Measurements from ENCODE around the gene THBD. TPM values are rescaled to one million over a fixed set of nuclear protein-coding genes. Genes with fewer than 3 reads are reported as not detected.

The THBD gene
- total RNA-seq, 1 donor from 2014 or later: 77.6 TPM

GRCh38 chr20:23079926-23080325, 30.5 kb upstream of the THBD start:
- Histone ChIP-seq H3K27ac (no peak overlapping the region), H3K36me3 (no peaks in the 10 kb centered on the region), H3K9me3 (no peaks in the 10 kb centered on the region), H3K4me1 (peaks cover 43% of the 10 kb centered on the region), H3K4me3 (no peak overlapping the region), H3K27me3 (ENCODE audit: low read depth) (no peaks in the 10 kb centered on the region)
- intact Hi-C loops (cut with DNase I): no loop called here
- DNase-seq (no peak), ATAC-seq (no peak)
- TF ChIP-seq CTCF (IDR thresholded peaks at IDR 0.05): no peak

GRCh38 chr20:23079016-23079351, 29.5 kb upstream of the THBD start:
- no peaks in the 10 kb centered on the region for H3K36me3 ChIP-seq
- TF ChIP-seq CTCF (IDR thresholded peaks at IDR 0.05): no peak
- no peaks in the 10 kb centered on the region for H3K27me3 ChIP-seq (ENCODE audit: low read depth)
- H3K4me3 ChIP-seq: no peak overlapping the region
- intact Hi-C loops (cut with DNase I): no loop called here
- H3K4me1 ChIP-seq: peaks cover 36% of the 10 kb centered on the region
- DNase-seq (no peak), ATAC-seq (no peak)
- H3K9me3 ChIP-seq: no peaks in the 10 kb centered on the region
- H3K27ac ChIP-seq: no peak overlapping the region

GRCh38 chr20:23078351-23079015, 29.0 kb upstream of the THBD start:
- H3K9me3 ChIP-seq: no peaks in the 10 kb centered on the region
- H3K27ac ChIP-seq: no peak overlapping the region
- H3K4me3 ChIP-seq: no peak overlapping the region
- intact Hi-C loops (cut with DNase I): no loop called here
- ATAC-seq (no peak), DNase-seq (no peak)
- H3K4me1 ChIP-seq: peaks cover 31% of the 10 kb centered on the region
- TF ChIP-seq CTCF (IDR thresholded peaks at IDR 0.05): no peak
- H3K36me3 ChIP-seq: no peaks in the 10 kb centered on the region
- no peaks in the 10 kb centered on the region for H3K27me3 ChIP-seq (ENCODE audit: low read depth)

- H3K9me3 ChIP-seq: no peaks in the 10 kb centered on the region
- intact Hi-C loops (cut with DNase I): no loop called here
- no peaks in the 10 kb centered on the region for H3K36me3 ChIP-seq
- ATAC-seq (no peak), DNase-seq (no peak)
- no peak overlapping the region for H3K27ac ChIP-seq
- peaks cover 21% of the 10 kb centered on the region for H3K4me1 ChIP-seq
- no peak overlapping the region for H3K4me3 ChIP-seq
- no peak for TF ChIP-seq CTCF (IDR thresholded peaks at IDR 0.05)
- H3K27me3 ChIP-seq (ENCODE audit: low read depth): no peaks in the 10 kb centered on the region
These were observed 27.8 kb upstream of the THBD start for GRCh38 chr20:23077277-23077676.

GRCh38 chr20:23074052-23074451, 24.6 kb upstream of the THBD start:
- peaks cover 6% of the 10 kb centered on the region for H3K4me1 ChIP-seq
- no peaks in the 10 kb centered on the region for H3K27me3 ChIP-seq (ENCODE audit: low read depth)
- H3K4me3 ChIP-seq: no peak overlapping the region
- DNase-seq (no peak), ATAC-seq (no peak)
- H3K9me3 ChIP-seq: no peaks in the 10 kb centered on the region
- no peak overlapping the region for H3K27ac ChIP-seq
- H3K36me3 ChIP-seq: no peaks in the 10 kb centered on the region
- intact Hi-C loops (cut with DNase I): no loop called here
- TF ChIP-seq CTCF (IDR thresholded peaks at IDR 0.05): no peak

Measured in lower lobe of right lung (tissue), 2 donors.